Stimulated activated CD4-positive, alpha-beta T cell treated with anti-CD3 and anti-CD28 coated beads, Interleukin-2, amount 100 ng/mL, for 4 hours (primary cell): ENCODE measurements around the gene DSG3.

Experiments
- DNase-seq: peaks from one replicate; pipeline ENCODE4 v3.0.0-alpha.2; 2020; ENCODE audit warnings: low read depth

DSG3 gene

GRCh38 chr18:31432316-31432715, 15.2 kb upstream of the DSG3 start:
- no peak for DNase-seq

GRCh38 chr18:31436825-31437224, 10.7 kb upstream of the DSG3 start:
- DNase-seq = no peak

- DNase-seq = no peak
These were observed 9.1 kb upstream of the DSG3 start for GRCh38 chr18:31438402-31438801.

- DNase-seq = no peak
These were observed 7.7 kb upstream of the DSG3 start for GRCh38 chr18:31439807-31440325.

GRCh38 chr18:31440787-31441186, 6.8 kb upstream of the DSG3 start:
- no peak for DNase-seq

GRCh38 chr18:31441493-31441892, 6.0 kb upstream of the DSG3 start:
- DNase-seq = no peak

- DNase-seq = no peak
These were observed 3.4 kb upstream of the DSG3 start for GRCh38 chr18:31444142-31444541.

GRCh38 chr18:31445908-31446307, 1.6 kb upstream of the DSG3 start:
- no peak for DNase-seq

GRCh38 chr18:31446854-31447253, 687 bp upstream of the DSG3 start:
- no peak for DNase-seq

GRCh38 chr18:31450409-31450808, 2.9 kb downstream of the DSG3 start:
- DNase-seq = no peak

GRCh38 chr18:31451625-31452024, 4.1 kb downstream of the DSG3 start:
- DNase-seq = no peak

- DNase-seq = no peak
These were observed 6.6 kb downstream of the DSG3 start for GRCh38 chr18:31454066-31454708.

GRCh38 chr18:31469629-31470028, 22.1 kb downstream of the DSG3 start:
- DNase-seq = no peak

GRCh38 chr18:31478688-31479087, 31.1 kb downstream of the DSG3 start:
- DNase-seq = no peak

- DNase-seq = no peak
These were observed 34.5 kb downstream of the DSG3 start for GRCh38 chr18:31482051-31482450.

- DNase-seq = no peak
These were observed 35.9 kb downstream of the DSG3 start for GRCh38 chr18:31483396-31483795.

- DNase-seq = no peak
These were observed 36.9 kb downstream of the DSG3 start for GRCh38 chr18:31484461-31484860.

- DNase-seq = no peak
These were observed 38.6 kb downstream of the DSG3 start for GRCh38 chr18:31486165-31486564.

GRCh38 chr18:31487246-31488015, 39.9 kb downstream of the DSG3 start:
- no peak for DNase-seq

GRCh38 chr18:31489311-31489710, 41.8 kb downstream of the DSG3 start:
- DNase-seq = no peak

- no peak for DNase-seq
These were observed 42.8 kb downstream of the DSG3 start for GRCh38 chr18:31490387-31490786.

- no peak for DNase-seq
These were observed 43.3 kb downstream of the DSG3 start for GRCh38 chr18:31490833-31491232.

- no peak for DNase-seq
These were observed 44.0 kb downstream of the DSG3 start for GRCh38 chr18:31491586-31491985.

GRCh38 chr18:31492671-31493070, 45.1 kb downstream of the DSG3 start:
- DNase-seq = no peak
